HCT116 (cell line): ENCODE data around the gene PGAM5. TPM values are rescaled to one million over a fixed set of nuclear protein-coding genes. Genes with fewer than 3 reads are reported as not detected.

Experiments used
- ATAC-seq: fragments of 200-7000 bp; cut with Tn5 transposase; 2 replicates; pipeline ENCODE4 v1.9.1; 2020; ENCODE audit warnings: mild to moderate bottlenecking, moderate library complexity
- BruUV-seq: library from RNA; stranded (reverse); fragments of 400-500 nt; replicated peaks from 2 replicates; lab custom pipeline; 2021; lab: Mats Ljungman, UMichigan
- CTCF ChIA-PET: fragments of 300-600 bp; sonication (Branson Sonifier 250); formaldehyde crosslinking; loops from one replicate; lab custom pipeline; 2021; ENCODE audit warnings: antibody characterized with exemption; lab: Charles Lee
- POLR2A ChIA-PET: fragments of 300-600, 350-600 bp; sonication (Branson Sonifier 250); formaldehyde crosslinking; loops from one replicate; lab custom pipeline; 2021; ENCODE audit warnings: antibody characterized with exemption; lab: Charles Lee
- RAD21 ChIA-PET, 2 experiments: fragments of 300-600 bp; sonication (Branson Sonifier 250); formaldehyde crosslinking; loops; one replicate each; lab custom pipeline; 2023; ENCODE audit warnings: low total read pairs in 2 of 2; ENCODE audit not compliant: uncharacterized antibody in 2 of 2, unreplicated experiment in 2 of 2, low non-redundant PET in 1 of 2; lab: Charles Lee
- DNase-seq: peaks from one replicate; pipeline ENCODE4 v3.0.0-alpha.2; 2010; ENCODE audit warnings: low read depth, low spot score
- H2AFZ ChIP-seq: fragments of 200-600 bp; shearing (Covaris generic), sonication (generic); 2 replicates; pipeline ENCODE4 v1.6.1; 2017; ENCODE audit warnings: low read depth, mixed run types, mixed read lengths, antibody characterized with exemption, low read length; ENCODE audit not compliant: poor library complexity, severe bottlenecking
- H3K27ac ChIP-seq: 2 replicates; pipeline ENCODE4 v1.5.1; 2012; ENCODE audit warnings: low read depth, low read length
- H3K27me3 ChIP-seq: fragments of 200-600 bp; sonication (generic); 2 replicates; pipeline ENCODE4 v1.6.1; 2016; ENCODE audit warnings: mixed run types, low read length, mixed read lengths; ENCODE audit not compliant: insufficient read depth
- H3K36me3 ChIP-seq, 2 experiments: fragments of 200-500 bp in 1 of 2; fragments of 200-600 bp in 1 of 2; sonication (Bioruptor generic) in 1 of 2; sonication (generic) in 1 of 2; 2 replicates each; pipeline versions ENCODE4 v1.5.1 to v1.6.1; 2014 to 2016; ENCODE audit warnings: low read length in 2 of 2, inconsistent platforms in 1 of 2, mixed read lengths in 1 of 2, mixed run types in 1 of 2; ENCODE audit not compliant: insufficient read depth in 2 of 2, control insufficient read depth in 1 of 2
- H3K4me1 ChIP-seq, 2 experiments: fragments of 200-600 bp in 1 of 2; sonication (generic) in 1 of 2; 2 replicates each; pipeline versions ENCODE4 v1.5.1 to v1.6.1; 2012 to 2017; ENCODE audit warnings: low read length in 2 of 2, inconsistent platforms in 1 of 2, mild to moderate bottlenecking in 1 of 2, mixed read lengths in 1 of 2, mixed run types in 1 of 2, moderate library complexity in 1 of 2; ENCODE audit not compliant: insufficient read depth in 2 of 2, control insufficient read depth in 1 of 2
- H3K4me2 ChIP-seq: fragments of 200-600 bp; sonication (generic); 2 replicates; pipeline ENCODE4 v1.6.1; 2017; ENCODE audit warnings: mixed run types, low read length, mixed read lengths
- H3K4me3 ChIP-seq, 2 experiments: fragments of 200-600 bp in 1 of 2; sonication (generic) in 1 of 2; replicated peaks in 1 of 2; 2 replicates each; pipeline ENCODE4 v1.5.1; 2011 to 2016; ENCODE audit warnings: low read length in 2 of 2, control low read depth in 1 of 2, low read depth in 1 of 2, mild to moderate bottlenecking in 1 of 2, mixed read lengths in 1 of 2, mixed run types in 1 of 2
- H3K79me2 ChIP-seq: fragments of 200-600 bp; sonication (generic); 2 replicates; pipeline ENCODE4 v1.6.1; 2017; ENCODE audit warnings: mild to moderate bottlenecking, mixed run types, low read length, moderate library complexity, mixed read lengths; ENCODE audit not compliant: insufficient read depth
- H3K9ac ChIP-seq: fragments of 200-600 bp; sonication (generic); 2 replicates; pipeline ENCODE4 v1.6.1; 2016; ENCODE audit warnings: low read length, mixed read lengths
- H3K9me2 ChIP-seq: fragments of 200-600 bp; sonication (generic), shearing (Covaris generic); 2 replicates; pipeline ENCODE4 v1.6.1; 2017; ENCODE audit warnings: mixed run types, mild to moderate bottlenecking, moderate library complexity; ENCODE audit not compliant: insufficient read depth
- H3K9me3 ChIP-seq, 2 experiments: fragments of 200-500 bp in 1 of 2; fragments of 200-600 bp in 1 of 2; sonication (Bioruptor generic) in 1 of 2; sonication (generic) in 1 of 2; 2 replicates each; pipeline ENCODE4 v1.6.1; 2014 to 2017; ENCODE audit warnings: low read length in 2 of 2, mixed read lengths in 2 of 2, inconsistent platforms in 1 of 2, low read depth in 1 of 2, mild to moderate bottlenecking in 1 of 2, mixed run types in 1 of 2, moderate library complexity in 1 of 2; ENCODE audit not compliant: control insufficient read depth in 1 of 2, insufficient read depth in 1 of 2
- H4K20me1 ChIP-seq: fragments of 200-600 bp; sonication (generic), shearing (Covaris generic); 2 replicates; pipeline ENCODE4 v1.6.1; 2017; ENCODE audit warnings: mixed run types, mild to moderate bottlenecking, moderate library complexity; ENCODE audit not compliant: insufficient read depth
- CTCF ChIP-seq, 3 experiments: fragments of 200-600 bp in 1 of 3; sonication (generic) in 1 of 3; IDR thresholded peaks in 2 of 3; conservative IDR thresholded peaks in 1 of 3; 2 replicates each; pipeline ENCODE4 v1.5.1; 2012 to 2017; ENCODE audit warnings: low read depth in 2 of 3, low read length in 2 of 3, antibody characterized with exemption in 1 of 3, borderline replicate concordance in 1 of 3, control low read depth in 1 of 3, mild to moderate bottlenecking in 1 of 3, mixed read lengths in 1 of 3, mixed run types in 1 of 3, moderate library complexity in 1 of 3; ENCODE audit not compliant: insufficient read depth in 1 of 3
- EGR1 ChIP-seq: IDR thresholded peaks from 2 replicates; pipeline ENCODE4 v1.6.1; 2012; ENCODE audit warnings: low read depth
- EZH2 ChIP-seq: fragments of 200-600 bp; sonication (generic); IDR thresholded peaks from 2 replicates; pipeline ENCODE4 v1.6.1; 2017; ENCODE audit warnings: antibody characterized with exemption, mixed run types
- POLR2A ChIP-seq: IDR thresholded peaks from 2 replicates; pipeline ENCODE4 v1.7.0; 2011; ENCODE audit warnings: borderline replicate concordance; ENCODE audit not compliant: insufficient read depth, insufficient read length; ENCODE audit errors: extremely low read depth
- POLR2AphosphoS5 ChIP-seq: IDR thresholded peaks from 2 replicates; pipeline ENCODE4 v1.6.1; 2011; ENCODE audit warnings: mild to moderate bottlenecking, low read depth, low read length, moderate library complexity
- RAD21 ChIP-seq: IDR thresholded peaks from 2 replicates; pipeline ENCODE4 v1.6.1; 2012; ENCODE audit warnings: low read depth, mild to moderate bottlenecking
- REST ChIP-seq: IDR thresholded peaks from 2 replicates; pipeline ENCODE4 v1.6.1; 2012; ENCODE audit warnings: low read depth
- YY1 ChIP-seq: IDR thresholded peaks from 2 replicates; pipeline ENCODE4 v1.6.1; 2011; ENCODE audit warnings: low read length, low read depth, moderate library complexity, mild to moderate bottlenecking; ENCODE audit not compliant: insufficient replicate concordance; ENCODE audit errors: extremely low read depth
- ZBTB33 ChIP-seq: IDR thresholded peaks from 2 replicates; pipeline ENCODE4 v1.6.1; 2011; ENCODE audit warnings: mild to moderate bottlenecking, low read length, moderate library complexity; ENCODE audit not compliant: insufficient replicate concordance; ENCODE audit errors: extremely low read depth
- intact Hi-C: fragments of 100-400 bp; cut with micrococcal nuclease; formaldehyde crosslinking; loops from 2 replicates; pipeline ENCODE4 v1.10.0; 2022
- total RNA-seq: library from RNA; stranded (reverse); gene quantifications from one replicate; pipeline ENCODE4 v1.2.1, GENCODE V29; 2021; ENCODE audit not compliant: unreplicated experiment

Gene PGAM5
- total RNA-seq, 1 experiment from 2014 or later: 98.3 TPM

- Histone ChIP-seq H3K27ac (no peak overlapping the region), H2AFZ (no peak overlapping the region), H3K9me3 (no peaks in the 10 kb centered on the region), H3K9ac (no peak overlapping the region), H3K36me3 (peaks cover 56 to 67% of the 10 kb centered on the region in 2 experiments), H4K20me1 (0 out of 2 replicates have a peak, but pooled peaks cover 7% of the 10 kb centered on the region)
- intact Hi-C loops: no loop called here
- BruUV-seq: no TSS peak
- no peak for TF ChIP-seq EGR1
- no peak for TF ChIP-seq CTCF (IDR thresholded peaks at IDR 0.05 in 2 of 3, conservative IDR thresholded peaks at IDR 0.05 in 1 of 3; ENCODE audit: borderline replicate concordance in 1 of 3, insufficient read depth in 1 of 3, low read depth in 2 of 3, low read length in 2 of 3)
- TF ChIP-seq EZH2: no peak
- no peak for TF ChIP-seq POLR2AphosphoS5
- TF ChIP-seq, all 23 proteins: peak for 0
- Histone ChIP-seq H3K4me1 (no peaks in the 10 kb centered on the region), H3K4me2 (no peak overlapping the region), H3K9me2 (no peaks in the 10 kb centered on the region), H3K79me2 (peaks cover 34% of the 10 kb centered on the region), H3K27me3 (no peaks in the 10 kb centered on the region), H3K4me3 (no peak overlapping the region)
- ChIA-PET RAD21 (no interaction called here), POLR2A (no interaction called here), CTCF (no interaction called here)
- no peak for DNase-seq
- ATAC-seq: no peak
Measured at GRCh38 chr12:132739600-132740312, 29.1 kb downstream of the PGAM5 start.

DNA sequence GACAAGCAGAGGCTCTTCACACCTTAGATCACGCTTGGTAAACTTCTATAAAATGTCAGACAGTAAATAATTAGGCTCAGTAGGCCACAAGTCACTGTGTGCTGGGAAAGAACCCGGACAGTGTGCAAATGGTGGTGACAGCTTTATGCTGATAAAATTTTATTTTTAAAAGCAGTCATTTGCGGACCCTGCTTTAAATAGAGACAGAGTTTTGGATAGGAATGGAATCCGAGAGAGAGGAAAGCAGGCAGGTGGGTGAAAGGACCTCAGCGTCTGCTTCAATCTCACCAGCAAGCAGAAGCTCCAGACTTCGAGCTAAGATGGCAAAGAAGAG is 29.6 kb downstream of the PGAM5 start:
- H3K9me2 ChIP-seq: no peaks in the 10 kb centered on the region
- no peak overlapping the region for H3K4me3 ChIP-seq
- RAD21 ChIA-PET: no interaction called here
- H3K27ac ChIP-seq: no peak overlapping the region
- no peak overlapping the region for H2AFZ ChIP-seq
- H3K9ac ChIP-seq: no peak overlapping the region
- no peaks in the 10 kb centered on the region for H3K27me3 ChIP-seq
- no peaks in the 10 kb centered on the region for H3K9me3 ChIP-seq
- H3K36me3 ChIP-seq: peaks cover 54 to 67% of the 10 kb centered on the region in 2 experiments
- H4K20me1 ChIP-seq: 0 out of 2 replicates have a peak, but pooled peaks cover 7% of the 10 kb centered on the region
- POLR2A ChIA-PET: no interaction called here
- ATAC-seq: no peak
- H3K4me1 ChIP-seq: no peaks in the 10 kb centered on the region
- peaks cover 39% of the 10 kb centered on the region for H3K79me2 ChIP-seq
- no peak for DNase-seq
- intact Hi-C loops: no loop called here
- H3K4me2 ChIP-seq: no peak overlapping the region
- no TSS peak for BruUV-seq
- CTCF ChIA-PET: no interaction called here
- TF ChIP-seq POLR2A (no peak), REST (no peak), EZH2 (no peak), RAD21 (no peak), POLR2AphosphoS5 (no peak), YY1 (no peak), ZBTB33 (no peak)
